ENCODE results near the gene MXRA7. TPM values are rescaled to one million over a fixed set of nuclear protein-coding genes. Genes with fewer than 3 reads are reported as not detected.

Gene MXRA7
- total RNA-seq, 1 donor from 2014 or later, result 105 TPM

DNA sequence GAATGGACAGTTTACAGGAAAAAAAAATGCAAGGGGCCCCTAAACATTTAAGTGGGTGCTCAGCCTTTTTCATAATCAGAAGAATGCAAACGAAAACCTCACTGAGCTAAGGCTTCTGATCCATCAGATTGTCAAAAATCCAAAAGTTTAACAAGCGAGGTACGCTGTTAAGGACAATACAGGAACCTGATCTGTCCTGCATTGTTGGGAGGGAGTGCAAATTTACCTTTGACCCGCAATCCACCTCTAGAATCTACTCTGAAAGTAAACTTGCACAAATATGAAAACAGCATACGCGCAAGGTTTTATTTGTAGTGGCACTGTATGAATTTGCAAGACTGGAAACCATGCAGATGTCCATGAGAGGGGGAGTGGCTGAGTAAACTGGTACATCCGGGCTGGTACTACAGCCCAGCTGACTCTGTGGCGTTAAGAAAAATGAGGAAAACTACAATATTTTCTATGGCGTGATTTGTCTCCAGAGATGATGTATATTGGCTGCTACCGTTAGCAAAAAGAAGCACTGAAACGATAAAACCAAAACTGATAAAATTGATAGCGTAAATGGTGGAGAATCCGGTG lies 38.4 kb downstream of the MXRA7 start:
- intact Hi-C loops (cut with DNase I), result no loop called here
- ATAC-seq, result peak in 1 of 2 donors; percentile 18

GRCh38 chr17:76671912-76672262 lies 38.9 kb downstream of the MXRA7 start:
- Histone ChIP-seq H3K27me3 (ENCODE audit: low read depth) (no peaks in the 10 kb centered on the region), H3K9me3 (no peaks in the 10 kb centered on the region), H3K27ac (peak overlapping the region; percentile 86), H3K4me3 (peak overlapping the region; percentile 71), H3K36me3 (peaks cover 12% of the 10 kb centered on the region), H3K4me1 (peaks cover 27% of the 10 kb centered on the region)
- DNase-seq (no peak), ATAC-seq (peak in 1 of 2 donors; percentile 4)
- no peak for TF ChIP-seq CTCF (IDR thresholded peaks at IDR 0.05)
- intact Hi-C loops (cut with DNase I), result no loop called here

More for the DNA sequence above, 38.4 kb downstream of the MXRA7 start:
- peaks cover 14% of the 10 kb centered on the region for H3K36me3 ChIP-seq
- H3K9me3 ChIP-seq, result no peaks in the 10 kb centered on the region
- TF ChIP-seq CTCF (IDR thresholded peaks at IDR 0.05), result no peak
- peak overlapping the region; percentile 71 for H3K4me3 ChIP-seq
- no peak for DNase-seq
- H3K27ac ChIP-seq, result peak overlapping the region; percentile 86
- peaks cover 27% of the 10 kb centered on the region for H3K4me1 ChIP-seq
- no peaks in the 10 kb centered on the region for H3K27me3 ChIP-seq (ENCODE audit: low read depth)

GRCh38 chr17:76671123-76671911 lies 39.4 kb downstream of the MXRA7 start:
- DNase-seq (peak; percentile 100), ATAC-seq (peak; percentile 98)
- no peak for TF ChIP-seq CTCF (IDR thresholded peaks at IDR 0.05)
- intact Hi-C loops (cut with DNase I), result no loop called here
- Histone ChIP-seq H3K9me3 (no peaks in the 10 kb centered on the region), H3K4me1 (peaks cover 27% of the 10 kb centered on the region), H3K36me3 (peaks cover 6% of the 10 kb centered on the region), H3K27me3 (ENCODE audit: low read depth) (no peaks in the 10 kb centered on the region), H3K4me3 (peak overlapping the region; percentile 71), H3K27ac (peak overlapping the region; percentile 86)

DNA sequence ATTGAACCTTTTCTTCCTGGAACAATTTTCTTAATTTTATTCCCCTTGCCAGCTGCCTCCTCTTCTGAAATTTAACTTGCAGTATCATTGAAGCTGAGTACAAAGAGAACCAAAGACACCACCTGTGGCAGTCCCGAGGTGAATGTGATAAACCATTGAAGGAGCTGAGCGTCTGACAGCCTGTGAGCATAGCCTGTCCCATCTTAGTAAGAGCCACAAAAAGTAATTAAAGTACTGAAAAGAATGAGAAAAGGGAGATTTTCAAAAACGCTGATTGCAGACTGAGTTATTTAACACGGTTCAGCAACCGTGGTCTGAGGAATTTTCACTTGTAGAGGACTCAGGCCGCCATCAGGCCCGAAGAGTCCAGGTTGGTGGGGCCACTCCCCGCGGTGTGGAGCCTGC lies 40.0 kb downstream of the MXRA7 start:
- ATAC-seq, result no peak
- TF ChIP-seq CTCF (IDR thresholded peaks at IDR 0.05), result no peak
- Histone ChIP-seq H3K4me3 (no peak overlapping the region), H3K27ac (peak overlapping the region; percentile 86), H3K36me3 (no peaks in the 10 kb centered on the region), H3K9me3 (no peaks in the 10 kb centered on the region), H3K27me3 (ENCODE audit: low read depth) (no peaks in the 10 kb centered on the region), H3K4me1 (peaks cover 27% of the 10 kb centered on the region)
- intact Hi-C loops (cut with DNase I), result no loop called here
- no peak for DNase-seq

GRCh38 chr17:76670020-76670717 lies 40.6 kb downstream of the MXRA7 start:
- no peak for TF ChIP-seq CTCF (IDR thresholded peaks at IDR 0.05)
- intact Hi-C loops (cut with DNase I), result no loop called here
- H3K27ac ChIP-seq, result peak overlapping the region; percentile 86
- H3K36me3 ChIP-seq, result no peaks in the 10 kb centered on the region
- no peaks in the 10 kb centered on the region for H3K9me3 ChIP-seq
- ATAC-seq, result peak; percentile 27 to 72
- DNase-seq, result no peak
- no peak overlapping the region for H3K4me3 ChIP-seq
- H3K4me1 ChIP-seq, result peaks cover 27% of the 10 kb centered on the region
- no peaks in the 10 kb centered on the region for H3K27me3 ChIP-seq (ENCODE audit: low read depth)

Measured in lower lobe of right lung (tissue), 2 donors.